Measurements from ENCODE around the gene ST8SIA1.

GRCh38 chr12:22256605-22257004, 77.9 kb downstream of the ST8SIA1 start:
- no peak for TF ChIP-seq CTCF (IDR thresholded peaks at IDR 0.05)
- TF ChIP-seq POLR2A (IDR thresholded peaks at IDR 0.05) = no peak

Data from right lobe of liver (tissue), 4 donors.